ENCODE measurements around the gene RPS15.
"Not testable (repeated sequence)": the region's sequence is repeated elsewhere in the genome, so short reads cannot be mapped to it uniquely, and the experiment has no call there.

Gene RPS15

GRCh38 chr19:1437609-1438008 is 587 bp upstream of the RPS15 start:
- H3K27me3 ChIP-seq (replicated peaks in 2 of 5; ENCODE audit: control insufficient read depth in 4 of 5, insufficient read depth in 5 of 5, low read length in 4 of 5): no peaks in the 10 kb centered on the region
- H3K36me3 ChIP-seq (ENCODE audit: control insufficient read depth in 4 of 4, insufficient read depth in 4 of 4, low read length in 3 of 4): peaks cover 10 to 64% (median 47%) of the 10 kb centered on the region in 4 experiments
- peaks cover 0 to 20% (median 15%) of the 10 kb centered on the region in 4 experiments for H3K4me1 ChIP-seq (ENCODE audit: control extremely low read depth in 1 of 4, control insufficient read depth in 4 of 4, insufficient read depth in 4 of 4, low read length in 3 of 4)
- 80% methylated on average over 2 of the region's 8 CpGs for WGBS (ENCODE audit: insufficient coverage)
- DNase-seq: no peak
- POLR2A ChIA-PET: interaction anchor here (1.1 kb wide), 1 partner anchor 24 kb away, joined by 4 read pairs; no protein-coding TSS in a partner anchor
- H3K9me3 ChIP-seq (ENCODE audit: control extremely low read depth in 1 of 5, control insufficient read depth in 4 of 5, insufficient read depth in 2 of 5, low read depth in 1 of 5, low read length in 4 of 5): no peaks in the 10 kb centered on the region
- H3K27ac ChIP-seq (ENCODE audit: insufficient read depth in 1 of 2, low read depth in 1 of 2, low read length in 2 of 2, poor library complexity in 1 of 2, severe bottlenecking in 2 of 2): no peak overlapping the region
- no peak overlapping the region for H3K4me3 ChIP-seq (ENCODE audit: control insufficient read depth in 1 of 7, extremely low read depth in 1 of 7, insufficient read depth in 4 of 7, low read depth in 2 of 7, low read length in 6 of 7)
- CTCF ChIA-PET: interaction anchor here (1.4 kb wide), 2 partner anchors 10 to 15 kb away, joined by 4 to 9 read pairs; no protein-coding TSS in a partner anchor

GRCh38 chr19:1438933-1439354 is 748 bp downstream of the RPS15 start:
- Histone ChIP-seq H3K36me3 (ENCODE audit: control insufficient read depth in 4 of 4, insufficient read depth in 4 of 4, low read length in 3 of 4) (peaks cover 9 to 54% (median 33%) of the 10 kb centered on the region in 4 experiments), H3K9me3 (ENCODE audit: control extremely low read depth in 1 of 5, control insufficient read depth in 4 of 5, insufficient read depth in 2 of 5, low read depth in 1 of 5, low read length in 4 of 5) (no peaks in the 10 kb centered on the region), H3K27me3 (replicated peaks in 2 of 5; ENCODE audit: control insufficient read depth in 4 of 5, insufficient read depth in 5 of 5, low read length in 4 of 5) (no peaks in the 10 kb centered on the region), H3K27ac (ENCODE audit: insufficient read depth in 1 of 2, low read depth in 1 of 2, low read length in 2 of 2, poor library complexity in 1 of 2, severe bottlenecking in 2 of 2) (peak overlapping the region; percentile 92 to 96), H3K4me3 (ENCODE audit: control insufficient read depth in 1 of 7, extremely low read depth in 1 of 7, insufficient read depth in 4 of 7, low read depth in 2 of 7, low read length in 6 of 7) (peak overlapping the region; percentile 79 to 98 (median 87)), H3K4me1 (ENCODE audit: control extremely low read depth in 1 of 4, control insufficient read depth in 4 of 4, insufficient read depth in 4 of 4, low read length in 3 of 4) (peaks cover 0 to 22% (median 16%) of the 10 kb centered on the region in 4 experiments)
- POLR2A ChIA-PET: interaction anchor here (0.8 kb wide), 1 partner anchor 30 kb away, joined by 3 read pairs; no protein-coding TSS in a partner anchor
- 2% methylated on average over 19 of the region's 26 CpGs for WGBS (ENCODE audit: insufficient coverage)
- CTCF ChIA-PET: no interaction called here
- peak in 1 of 3 donors; percentile 28 for DNase-seq

DNA sequence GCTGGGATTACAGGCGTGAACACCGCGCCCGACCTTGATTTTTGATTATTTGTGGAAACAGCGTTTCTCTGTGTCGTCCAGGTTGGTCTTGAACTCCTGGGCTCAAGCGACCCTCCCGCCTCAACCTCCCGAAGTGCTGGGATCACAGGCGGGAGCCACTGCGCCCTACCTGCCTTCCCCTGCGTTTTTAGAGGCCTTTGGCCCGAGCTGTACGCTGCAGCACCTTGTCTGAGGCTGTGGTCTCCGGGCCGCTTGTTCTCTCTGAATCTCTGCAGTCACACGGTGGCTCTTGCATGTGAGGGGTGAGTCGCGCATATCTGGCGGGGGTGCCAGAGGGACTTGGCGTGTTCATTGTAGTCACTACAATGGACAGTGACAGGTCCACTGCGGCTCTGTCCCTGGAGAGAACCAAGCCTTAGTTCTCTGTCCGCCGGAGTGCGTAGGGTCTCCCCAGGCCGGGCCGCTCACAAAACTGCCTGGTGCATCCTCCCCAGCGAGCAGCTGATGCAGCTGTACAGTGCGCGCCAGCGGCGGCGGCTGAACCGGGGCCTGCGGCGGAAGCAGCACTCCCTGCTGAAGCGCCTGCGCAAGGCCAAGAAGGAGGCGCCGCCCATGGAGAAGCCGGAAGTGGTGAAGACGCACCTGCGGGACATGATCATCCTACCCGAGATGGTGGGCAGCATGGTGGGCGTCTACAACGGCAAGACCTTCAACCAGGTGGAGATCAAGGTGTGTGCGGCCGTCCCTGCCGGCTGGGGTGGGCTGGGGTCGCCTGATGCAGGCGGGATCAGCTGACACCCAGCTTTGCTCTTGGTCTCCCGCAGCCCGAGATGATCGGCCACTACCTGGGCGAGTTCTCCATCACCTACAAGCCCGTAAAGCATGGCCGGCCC is 1.6 kb downstream of the RPS15 start:
- ChIA-PET CTCF (interaction anchor here (6.4 kb wide), 1 partner anchor 16 kb away, joined by 49 read pairs; no protein-coding TSS in a partner anchor), POLR2A (interaction anchor here (0.8 kb wide), 1 partner anchor 30 kb away, joined by 3 read pairs; no protein-coding TSS in a partner anchor)
- Histone ChIP-seq H3K36me3 (ENCODE audit: control insufficient read depth in 4 of 4, insufficient read depth in 4 of 4, low read length in 3 of 4) (peaks cover 9 to 47% (median 28%) of the 10 kb centered on the region in 4 experiments), H3K27ac (ENCODE audit: insufficient read depth in 1 of 2, low read depth in 1 of 2, low read length in 2 of 2, poor library complexity in 1 of 2, severe bottlenecking in 2 of 2) (peak overlapping the region in 1 of 2 experiments; percentile 96), H3K4me1 (ENCODE audit: control extremely low read depth in 1 of 4, control insufficient read depth in 4 of 4, insufficient read depth in 4 of 4, low read length in 3 of 4) (peaks cover 0 to 27% (median 20%) of the 10 kb centered on the region in 4 experiments), H3K4me3 (ENCODE audit: control insufficient read depth in 1 of 7, extremely low read depth in 1 of 7, insufficient read depth in 4 of 7, low read depth in 2 of 7, low read length in 6 of 7) (peak overlapping the region in 6 of 7 experiments; percentile 79 to 98 (median 86))
- H3K27me3 ChIP-seq (replicated peaks in 2 of 5; ENCODE audit: control insufficient read depth in 4 of 5, insufficient read depth in 5 of 5, low read length in 4 of 5); DNase-seq; H3K9me3 ChIP-seq (ENCODE audit: control extremely low read depth in 1 of 5, control insufficient read depth in 4 of 5, insufficient read depth in 2 of 5, low read depth in 1 of 5, low read length in 4 of 5): not testable (repeated sequence)
- WGBS (ENCODE audit: insufficient coverage): 92% methylated on average over 46 of the region's 57 CpGs

GRCh38 chr19:1440418-1440801 is 2.2 kb downstream of the RPS15 start:
- Histone ChIP-seq H3K4me1 (ENCODE audit: control extremely low read depth in 1 of 4, control insufficient read depth in 4 of 4, insufficient read depth in 4 of 4, low read length in 3 of 4) (peaks cover 0 to 33% (median 26%) of the 10 kb centered on the region in 4 experiments), H3K27ac (ENCODE audit: insufficient read depth in 1 of 2, low read depth in 1 of 2, low read length in 2 of 2, poor library complexity in 1 of 2, severe bottlenecking in 2 of 2) (peak overlapping the region in 1 of 2 experiments; percentile 14), H3K27me3 (replicated peaks in 2 of 5; ENCODE audit: control insufficient read depth in 4 of 5, insufficient read depth in 5 of 5, low read length in 4 of 5) (peaks cover 0 to 2% (median 0%) of the 10 kb centered on the region in 5 experiments), H3K36me3 (ENCODE audit: control insufficient read depth in 4 of 4, insufficient read depth in 4 of 4, low read length in 3 of 4) (peaks cover 9 to 42% (median 24%) of the 10 kb centered on the region in 4 experiments), H3K4me3 (ENCODE audit: control insufficient read depth in 1 of 7, extremely low read depth in 1 of 7, insufficient read depth in 4 of 7, low read depth in 2 of 7, low read length in 6 of 7) (no peak overlapping the region), H3K9me3 (ENCODE audit: control extremely low read depth in 1 of 5, control insufficient read depth in 4 of 5, insufficient read depth in 2 of 5, low read depth in 1 of 5, low read length in 4 of 5) (no peaks in the 10 kb centered on the region)
- 97% methylated on average over 14 of the region's 15 CpGs for WGBS (ENCODE audit: insufficient coverage)
- CTCF ChIA-PET: interaction anchor here (1.0 to 6.4 kb wide), 2 partner anchors 8 to 15 kb away, joined by 3 to 49 read pairs; no protein-coding TSS in a partner anchor
- POLR2A ChIA-PET: no interaction called here
- no peak for DNase-seq

- Histone ChIP-seq H3K27me3 (replicated peaks in 2 of 5; ENCODE audit: control insufficient read depth in 4 of 5, insufficient read depth in 5 of 5, low read length in 4 of 5) (peaks cover 0 to 6% (median 0%) of the 10 kb centered on the region in 5 experiments), H3K9me3 (ENCODE audit: control extremely low read depth in 1 of 5, control insufficient read depth in 4 of 5, insufficient read depth in 2 of 5, low read depth in 1 of 5, low read length in 4 of 5) (no peaks in the 10 kb centered on the region), H3K27ac (ENCODE audit: insufficient read depth in 1 of 2, low read depth in 1 of 2, low read length in 2 of 2, poor library complexity in 1 of 2, severe bottlenecking in 2 of 2) (no peak overlapping the region), H3K4me3 (ENCODE audit: control insufficient read depth in 1 of 7, extremely low read depth in 1 of 7, insufficient read depth in 4 of 7, low read depth in 2 of 7, low read length in 6 of 7) (no peak overlapping the region), H3K4me1 (ENCODE audit: control extremely low read depth in 1 of 4, control insufficient read depth in 4 of 4, insufficient read depth in 4 of 4, low read length in 3 of 4) (peaks cover 0 to 34% (median 28%) of the 10 kb centered on the region in 4 experiments), H3K36me3 (ENCODE audit: control insufficient read depth in 4 of 4, insufficient read depth in 4 of 4, low read length in 3 of 4) (peaks cover 9 to 37% (median 20%) of the 10 kb centered on the region in 4 experiments)
- 95% methylated on average over 8 of the region's 9 CpGs for WGBS (ENCODE audit: insufficient coverage)
- ChIA-PET POLR2A (interaction anchor here (0.6 kb wide), 1 partner anchor 53 kb away, joined by 3 read pairs; no protein-coding TSS in a partner anchor), CTCF (interaction anchor here (0.7 to 6.4 kb wide), 3 partner anchors 9 to 15 kb away, joined by 3 to 49 read pairs (median 3); no protein-coding TSS in a partner anchor)
- DNase-seq: no peak
Measured at GRCh38 chr19:1441022-1441426, 2.8 kb downstream of the RPS15 start.

DNA sequence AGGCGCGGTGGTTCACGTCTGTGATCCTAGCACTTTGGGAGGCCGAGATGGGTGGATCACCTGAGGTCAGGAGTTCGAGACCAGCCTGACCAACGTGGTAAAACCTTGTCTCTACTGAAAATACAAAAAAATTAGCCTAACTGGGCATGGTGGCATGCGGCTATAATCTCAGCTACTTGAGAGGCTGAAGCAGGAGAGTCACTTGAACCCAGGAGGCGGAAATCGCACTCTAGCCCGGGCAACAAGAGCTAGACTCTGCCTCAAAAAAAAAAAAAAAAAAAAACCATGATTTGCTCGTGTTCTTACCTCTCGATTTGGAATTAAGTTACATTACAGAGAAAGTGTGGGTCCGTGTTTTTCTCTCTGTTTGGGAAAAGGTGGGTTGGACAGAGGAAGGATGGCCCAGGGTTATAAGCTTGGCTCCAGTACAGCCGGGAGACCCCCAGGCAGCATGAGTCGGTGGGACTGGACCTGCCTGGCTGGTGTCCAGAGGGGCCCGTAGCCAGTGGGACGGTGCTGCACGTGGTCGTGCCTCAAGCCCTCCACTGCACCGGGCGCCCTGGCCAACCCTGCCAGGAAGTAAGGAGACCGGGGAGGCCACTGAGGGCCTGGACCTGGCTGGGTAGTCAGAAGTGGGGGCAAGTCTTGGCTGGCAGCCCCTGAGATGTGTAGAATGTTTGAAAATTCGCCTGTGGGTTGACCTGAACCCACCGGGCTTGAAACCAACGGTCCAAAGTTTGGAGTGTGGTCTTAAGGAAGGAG is 3.7 kb downstream of the RPS15 start:
- Histone ChIP-seq H3K36me3 (ENCODE audit: control insufficient read depth in 4 of 4, insufficient read depth in 4 of 4, low read length in 3 of 4) (peaks cover 9 to 37% (median 20%) of the 10 kb centered on the region in 4 experiments), H3K4me1 (ENCODE audit: control extremely low read depth in 1 of 4, control insufficient read depth in 4 of 4, insufficient read depth in 4 of 4, low read length in 3 of 4) (peaks cover 0 to 42% (median 37%) of the 10 kb centered on the region in 4 experiments), H3K27me3 (replicated peaks in 2 of 5; ENCODE audit: control insufficient read depth in 4 of 5, insufficient read depth in 5 of 5, low read length in 4 of 5) (peaks cover 0 to 14% (median under 1%) of the 10 kb centered on the region in 5 experiments), H3K4me3 (ENCODE audit: control insufficient read depth in 1 of 7, extremely low read depth in 1 of 7, insufficient read depth in 4 of 7, low read depth in 2 of 7, low read length in 6 of 7) (no peak overlapping the region), H3K9me3 (ENCODE audit: control extremely low read depth in 1 of 5, control insufficient read depth in 4 of 5, insufficient read depth in 2 of 5, low read depth in 1 of 5, low read length in 4 of 5) (no peaks in the 10 kb centered on the region), H3K27ac (ENCODE audit: insufficient read depth in 1 of 2, low read depth in 1 of 2, low read length in 2 of 2, poor library complexity in 1 of 2, severe bottlenecking in 2 of 2) (no peak overlapping the region)
- CTCF ChIA-PET: interaction anchor here (6.4 kb wide), 1 partner anchor 14 kb away, joined by 49 read pairs; no protein-coding TSS in a partner anchor
- no peak for DNase-seq
- POLR2A ChIA-PET: interaction anchor here (0.6 kb wide), 1 partner anchor 53 kb away, joined by 3 read pairs; no protein-coding TSS in a partner anchor
- WGBS (ENCODE audit: insufficient coverage): 98% methylated on average over 20 of the region's 25 CpGs
